Keratinocyte (primary cell): ENCODE data around the gene RBBP5.

Source experiments
- CTCF ChIP-seq, 3 experiments: IDR thresholded peaks in 1 of 3; conservative IDR thresholded peaks in 1 of 3; optimal IDR thresholded peaks in 1 of 3; 2 replicates in 2 of 3; 3 replicates in 1 of 3; pipeline versions ENCODE3 to v1.5.1; 2011; ENCODE audit warnings: low read length in 3 of 3, mild to moderate bottlenecking in 3 of 3, moderate library complexity in 2 of 3, control low read depth in 1 of 3, inconsistent platforms in 1 of 3; ENCODE audit not compliant: insufficient read depth in 2 of 3; ENCODE audit errors: extremely low read depth in 1 of 3
- EZH2 ChIP-seq: IDR thresholded peaks from one replicate; pipeline ENCODE4 v1.6.1; 2012; ENCODE audit warnings: inconsistent platforms, mild to moderate bottlenecking, low read length, moderate library complexity

GRCh38 chr1:205127646-205128045 lies 5.9 kb upstream of the RBBP5 start:
- no peak for TF ChIP-seq EZH2
- no peak for TF ChIP-seq CTCF (optimal IDR thresholded peaks at IDR 0.05 in 1 of 3, IDR thresholded peaks at IDR 0.05 in 1 of 3, conservative IDR thresholded peaks at IDR 0.05 in 1 of 3; ENCODE audit: extremely low read depth in 1 of 3, insufficient read depth in 2 of 3, low read length in 3 of 3)
